Middle frontal gyrus (tissue), 1 donor: ENCODE data around the gene CEBPG.

ENCODE experiments used
- DNase-seq: peaks from one replicate; pipeline ENCODE4 v3.0.0-alpha.2; 2015; ENCODE audit warnings: low spot score; ENCODE audit errors: extremely low spot score

The CEBPG gene

DNA sequence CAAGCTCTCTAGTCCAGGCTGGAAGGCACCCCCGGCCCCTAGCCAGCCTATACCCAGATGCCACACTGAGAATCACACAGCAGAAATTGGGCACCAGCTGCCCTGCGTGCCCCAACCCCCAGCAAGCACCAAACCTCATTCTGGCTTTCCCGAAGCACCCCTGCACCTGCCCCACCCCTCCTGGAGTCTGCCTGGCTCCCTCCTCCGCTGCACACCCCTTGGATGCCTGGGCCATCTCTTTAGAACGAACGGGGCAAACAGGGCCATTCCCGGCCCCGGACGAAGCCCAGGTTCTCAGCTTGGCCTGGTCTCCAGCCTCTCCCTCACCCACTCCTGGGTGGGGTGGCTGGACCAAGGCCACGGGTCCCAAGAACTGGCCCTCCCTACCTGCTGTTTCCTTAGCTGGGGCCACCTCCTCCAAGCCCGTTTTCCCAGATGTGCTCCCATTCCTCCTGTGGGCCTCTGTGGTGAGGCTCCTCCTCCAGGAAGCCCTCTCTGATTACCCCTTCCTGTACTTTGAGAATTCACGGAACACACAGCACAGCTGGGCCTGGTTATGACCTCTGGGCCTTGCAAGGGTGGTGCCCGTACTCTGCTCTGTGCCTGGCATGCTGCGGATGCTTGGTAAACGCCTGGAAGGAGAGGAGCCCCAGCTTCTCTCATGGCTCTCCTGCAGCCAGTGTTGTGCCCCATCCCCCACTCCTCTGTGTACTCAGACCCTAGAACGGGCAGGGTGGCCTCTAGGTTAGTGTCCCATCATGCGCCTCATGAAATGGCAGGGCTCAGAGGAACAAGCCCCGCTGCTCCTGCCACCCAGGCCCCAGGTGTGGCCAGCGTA is 21.4 kb downstream of the CEBPG start:
- DNase-seq, result no peak

DNA sequence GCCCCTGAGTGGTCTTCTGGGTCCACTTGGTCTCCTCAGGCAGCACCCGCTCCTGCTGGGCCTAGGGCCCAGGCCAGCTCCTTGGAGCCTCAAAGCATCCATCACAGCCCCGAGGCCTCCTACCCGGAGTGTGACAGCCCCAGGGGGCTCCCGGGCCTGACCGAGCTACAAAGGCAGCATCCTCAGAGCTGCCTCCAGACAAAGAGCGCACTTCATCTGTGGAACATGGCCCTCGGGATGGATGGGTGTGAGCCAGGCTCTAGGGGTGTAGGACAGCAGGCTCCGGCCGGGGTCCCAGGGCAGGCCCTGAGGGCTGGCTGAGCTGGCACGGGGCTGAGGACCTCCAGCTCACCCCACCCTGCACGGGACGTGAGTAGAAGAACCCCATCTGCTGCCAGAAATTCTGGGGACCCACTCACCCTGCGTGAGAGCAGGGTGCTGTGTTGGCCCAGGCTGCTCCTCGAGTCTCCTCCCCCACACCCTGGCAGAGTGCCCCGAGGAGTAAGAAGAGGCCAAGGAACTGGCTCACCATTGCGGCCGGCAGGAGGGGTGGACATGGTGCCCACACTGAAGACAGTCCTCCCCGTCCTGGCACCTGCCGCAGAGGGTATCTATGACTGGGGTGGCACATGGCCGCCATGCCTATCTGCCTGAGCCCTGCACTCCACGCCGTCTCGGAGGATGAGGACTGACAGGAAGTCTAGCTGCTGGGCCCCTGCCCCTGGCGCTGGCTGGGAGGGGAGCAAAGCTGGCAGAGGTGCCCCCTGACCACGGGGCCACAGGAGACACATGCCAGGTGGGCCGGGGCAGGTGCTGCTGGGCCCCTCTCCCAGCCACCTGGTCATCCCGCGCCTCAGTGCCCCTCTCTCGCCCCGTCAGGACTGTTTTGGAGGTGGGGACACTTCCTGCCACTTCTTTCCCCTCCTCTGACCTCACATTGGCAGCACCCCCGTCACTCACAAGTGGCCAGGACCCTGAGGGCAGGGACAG is 22.3 kb downstream of the CEBPG start:
- no peak for DNase-seq

DNA sequence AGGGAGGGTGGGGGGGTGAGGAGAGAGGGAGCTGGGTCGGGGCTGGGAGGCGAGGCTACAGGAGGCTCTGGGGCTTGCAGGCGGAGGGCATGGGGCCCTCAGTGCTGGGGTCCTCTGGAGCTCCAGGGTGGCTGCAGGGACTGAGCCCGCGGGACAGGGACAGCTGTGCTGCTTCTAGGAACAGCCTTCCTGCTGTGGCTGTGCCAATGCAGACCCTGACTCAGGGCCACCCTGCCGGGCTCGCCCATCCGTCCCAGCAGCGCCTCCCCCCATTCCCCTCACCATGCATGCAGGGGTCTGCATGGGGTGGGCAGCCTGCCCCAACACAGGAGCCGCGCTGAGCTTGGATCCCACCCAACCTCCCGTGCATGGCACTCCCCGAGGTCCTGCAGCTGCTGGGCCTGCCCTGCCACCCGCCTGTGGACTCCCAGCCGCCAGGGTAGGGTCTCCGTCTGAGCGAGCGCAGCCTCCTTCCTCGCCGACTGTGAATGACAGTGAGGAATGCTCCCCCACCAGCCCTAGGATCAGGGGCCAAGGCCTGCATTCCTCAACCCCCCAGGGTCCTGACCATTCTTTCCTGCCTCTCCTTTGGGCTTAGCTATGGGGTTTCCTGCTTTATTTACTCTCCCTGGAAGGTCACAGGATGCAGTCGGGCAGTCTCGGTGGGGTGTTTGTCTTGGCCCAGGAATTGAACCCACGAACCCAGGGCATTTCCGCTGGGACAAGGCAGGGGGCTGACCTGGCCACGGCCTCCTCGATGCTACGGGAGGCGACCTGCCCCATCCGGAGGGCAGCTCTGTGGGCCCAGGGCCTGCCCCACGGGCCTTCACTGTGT is 23.4 kb downstream of the CEBPG start:
- no peak for DNase-seq

DNA sequence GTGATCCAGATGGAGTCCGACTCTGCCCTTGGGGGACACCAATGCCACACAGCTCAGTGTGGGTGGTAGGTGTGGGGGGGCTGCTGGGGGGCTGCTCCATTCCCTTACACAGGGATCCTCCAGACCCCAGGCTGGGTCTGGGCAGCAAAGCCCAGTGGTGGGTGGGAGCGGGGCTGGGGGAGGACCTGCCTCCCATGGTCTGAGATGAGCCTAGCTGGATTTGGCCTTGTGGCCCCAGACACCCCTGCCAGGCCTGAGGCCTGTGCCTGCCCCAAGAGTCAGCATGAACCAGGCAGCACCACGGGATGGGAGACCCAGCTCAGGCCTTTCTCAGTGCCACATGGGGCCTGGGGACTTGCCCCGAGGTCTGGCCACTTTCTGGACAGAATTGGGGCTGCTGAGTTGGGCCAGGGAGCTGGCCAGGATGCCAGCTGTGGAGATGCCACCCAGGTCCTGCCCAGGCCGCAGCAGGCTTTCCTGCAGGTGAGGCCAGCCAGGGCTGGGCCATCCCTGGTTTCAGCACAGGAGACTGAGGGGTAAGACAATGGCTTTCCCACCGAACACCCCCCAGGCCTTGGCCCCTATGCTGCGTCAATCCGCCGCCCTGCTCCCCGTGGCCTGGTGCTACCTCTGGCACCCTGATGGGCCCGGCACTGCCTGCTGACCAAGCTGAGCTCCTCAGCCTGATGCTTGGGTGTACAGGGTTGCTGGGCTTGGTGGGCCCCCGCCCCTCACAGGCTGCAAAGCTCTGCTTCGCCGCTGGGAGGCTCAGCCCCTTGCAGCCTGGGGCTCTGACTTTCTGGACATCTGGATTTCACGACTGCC is 24.2 kb downstream of the CEBPG start:
- no peak for DNase-seq

DNA sequence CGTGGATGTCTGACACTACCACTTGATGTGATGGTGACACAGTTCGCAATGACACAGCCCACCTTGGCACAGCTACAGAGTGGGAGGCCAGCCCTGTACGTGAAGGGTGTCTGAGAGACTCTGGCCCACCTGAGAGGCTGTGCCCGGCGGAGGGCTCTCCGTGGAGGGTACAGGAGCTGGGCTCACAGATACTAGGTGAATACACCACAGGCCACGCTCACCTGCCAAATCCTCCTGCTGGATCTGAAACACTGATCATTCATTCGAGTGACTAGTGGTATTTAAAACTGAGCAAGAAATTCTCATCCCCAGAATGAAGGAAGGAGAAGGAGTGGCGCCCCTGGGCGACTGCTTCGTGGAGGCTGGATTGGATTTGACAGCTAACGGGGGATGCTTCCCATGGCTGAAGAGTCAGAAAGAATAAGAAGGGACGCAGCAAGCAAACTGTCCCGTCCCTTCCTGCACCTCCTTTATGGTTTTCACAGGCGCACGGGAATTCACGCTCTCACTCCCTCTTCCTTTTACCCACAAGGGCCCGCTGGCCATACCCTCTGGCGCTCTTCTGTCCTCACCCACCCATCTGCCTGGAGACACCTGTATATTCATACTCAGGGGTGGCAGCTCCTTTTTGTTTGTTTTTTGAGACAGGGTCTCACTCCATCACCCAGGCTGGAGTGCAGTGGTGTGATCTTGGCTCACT is 25.0 kb downstream of the CEBPG start:
- DNase-seq, result no peak

DNA sequence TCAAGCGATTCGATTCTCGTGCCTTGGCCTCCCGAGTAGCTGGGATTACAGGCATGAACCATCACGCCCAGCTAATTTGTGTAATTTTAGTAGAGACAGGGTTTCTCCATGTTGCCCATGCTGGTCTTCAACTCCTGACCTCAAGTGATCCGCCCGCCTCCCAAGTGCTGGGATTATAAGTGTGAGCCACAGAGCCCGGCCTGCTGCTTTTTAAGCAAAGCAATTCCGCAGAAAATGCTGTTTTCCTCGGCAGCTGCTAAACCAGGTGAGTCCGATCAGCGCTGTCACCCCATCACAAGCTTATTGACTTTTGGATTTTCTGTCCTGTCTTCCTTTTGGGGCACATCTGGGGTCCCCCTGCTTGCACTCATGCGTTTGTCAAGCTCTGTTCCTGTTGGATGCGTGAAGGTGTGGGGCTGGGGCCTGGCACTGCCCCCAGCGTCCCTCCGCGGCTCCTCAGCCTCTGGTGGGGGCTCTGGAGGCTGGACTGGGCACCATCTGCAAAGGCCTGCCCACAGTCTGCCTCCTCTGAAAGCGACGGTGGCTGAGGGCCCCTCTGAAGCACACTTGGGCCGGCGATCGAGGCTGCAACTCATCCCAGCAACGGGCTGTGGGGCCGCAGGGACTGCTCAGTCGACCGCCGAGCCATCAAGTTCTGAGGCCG is 25.7 kb downstream of the CEBPG start:
- DNase-seq, result no peak

DNA sequence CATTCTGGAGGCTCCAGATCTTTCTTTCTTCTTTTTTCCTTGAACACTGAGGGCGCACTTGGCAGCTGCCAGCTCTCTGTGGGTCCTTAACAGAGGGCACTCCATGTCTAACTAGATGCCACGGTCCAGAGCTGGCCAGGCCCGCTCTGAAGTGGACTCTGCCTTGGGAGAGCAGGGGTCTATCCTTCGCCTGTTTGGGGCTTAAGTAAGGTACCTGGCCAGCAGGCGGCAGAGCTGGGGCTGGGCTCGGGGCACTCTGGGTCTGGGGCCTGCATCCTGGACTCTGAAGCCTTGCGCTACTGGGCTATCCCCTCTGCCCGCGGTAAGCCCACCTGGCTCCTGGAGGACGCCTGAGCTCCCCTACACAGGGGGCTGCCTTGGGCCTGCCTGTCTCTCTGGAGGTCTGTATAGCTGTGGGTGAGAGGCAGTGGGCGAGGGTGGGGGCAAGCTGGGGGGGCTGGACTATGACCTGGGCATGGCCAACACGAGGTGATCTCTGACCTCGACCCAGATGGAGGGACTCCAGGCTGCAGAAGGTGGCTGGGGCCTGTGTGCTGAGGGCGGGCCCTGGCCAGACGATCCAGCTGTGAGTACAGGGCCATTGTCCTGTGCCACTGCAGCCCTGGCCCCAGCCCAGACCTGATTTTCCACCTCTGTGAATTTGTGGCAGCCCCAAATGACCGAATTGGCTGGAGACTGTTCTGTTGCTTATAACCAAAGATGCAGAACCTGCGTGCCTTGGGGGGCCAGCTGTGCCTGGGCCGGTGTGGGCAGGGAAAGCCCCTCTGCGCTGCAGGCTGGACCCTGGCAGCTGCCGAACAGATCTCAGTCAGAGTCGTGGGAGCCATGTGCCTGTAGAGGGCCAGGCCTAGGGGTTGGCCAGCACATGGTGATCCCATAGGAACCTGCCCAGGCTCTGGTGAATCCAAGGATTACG is 26.5 kb downstream of the CEBPG start:
- DNase-seq, result no peak

DNA sequence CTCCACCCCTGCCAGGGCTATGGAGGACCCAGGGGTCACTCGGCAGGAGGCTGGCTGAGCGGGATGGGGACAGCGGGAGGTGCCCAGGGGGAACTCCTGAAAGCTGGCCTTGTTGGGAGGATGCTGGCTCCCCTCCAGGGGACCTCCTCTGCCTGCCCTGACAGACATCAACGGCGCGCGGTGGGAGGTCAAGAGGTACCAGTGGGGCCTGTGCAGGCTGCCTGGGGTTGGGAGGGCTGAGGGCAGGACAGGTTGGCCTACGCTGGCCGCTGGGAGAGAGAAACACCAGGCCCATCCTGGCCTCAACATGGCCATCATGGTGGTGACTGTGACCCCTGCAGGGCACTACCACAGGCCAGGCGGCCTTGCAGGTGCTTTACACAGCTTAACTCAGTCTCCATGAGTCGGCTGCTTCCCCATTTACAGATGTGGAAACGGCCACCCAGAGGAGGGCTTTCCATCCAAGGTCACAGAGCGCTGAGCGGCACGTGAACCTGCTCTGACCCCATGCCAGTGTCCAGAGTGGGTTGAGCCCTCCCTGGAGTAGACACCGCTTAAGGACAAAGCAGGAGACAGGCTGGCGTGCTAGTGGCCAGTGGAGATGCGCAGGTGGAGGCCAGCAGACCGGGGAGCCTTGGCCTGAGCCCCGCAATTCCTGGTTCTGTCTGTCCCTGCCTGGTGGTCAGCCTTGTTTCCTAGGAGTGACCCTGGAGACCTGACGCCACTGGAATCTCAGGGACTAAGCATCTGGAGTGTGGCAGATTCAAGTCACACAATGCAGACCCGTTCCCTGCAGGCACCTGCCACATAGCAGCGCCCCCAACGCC is 27.6 kb downstream of the CEBPG start:
- no peak for DNase-seq

DNA sequence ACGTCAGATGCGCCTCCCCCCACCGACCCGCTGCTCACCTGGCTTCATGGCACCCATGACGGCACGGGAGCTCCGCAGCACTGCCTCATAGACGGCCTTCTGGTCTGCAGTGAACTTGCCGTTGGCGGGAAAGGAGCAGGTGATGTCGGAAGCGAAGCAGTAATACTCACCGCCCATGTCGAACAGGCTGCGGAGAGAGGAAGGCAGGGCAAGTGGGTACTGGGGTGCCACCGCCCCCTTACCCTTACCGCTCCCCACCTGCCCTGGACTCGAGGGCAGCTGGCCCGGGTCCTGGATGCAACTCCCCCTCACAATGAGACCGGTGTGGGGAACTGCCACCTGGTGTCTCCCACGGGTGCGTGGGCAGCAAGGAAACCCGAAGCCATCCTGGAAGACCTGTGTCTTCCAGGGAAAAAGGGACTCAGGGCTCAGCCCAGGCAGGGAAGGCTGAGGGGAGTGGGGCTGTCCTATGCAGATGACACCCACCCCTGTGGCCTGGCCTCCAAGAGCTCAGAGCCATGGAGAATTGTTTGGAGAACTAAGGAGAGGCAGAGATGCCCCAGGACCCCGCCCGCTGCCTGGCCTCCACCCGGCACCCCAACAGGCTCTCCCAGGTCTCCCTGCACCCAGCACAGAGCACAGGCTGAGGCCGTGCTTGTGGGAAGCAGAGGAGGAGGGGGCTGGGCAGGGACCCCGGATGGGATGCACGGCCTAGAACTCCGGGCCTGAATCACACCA is 28.3 kb downstream of the CEBPG start:
- DNase-seq, result no peak

DNA sequence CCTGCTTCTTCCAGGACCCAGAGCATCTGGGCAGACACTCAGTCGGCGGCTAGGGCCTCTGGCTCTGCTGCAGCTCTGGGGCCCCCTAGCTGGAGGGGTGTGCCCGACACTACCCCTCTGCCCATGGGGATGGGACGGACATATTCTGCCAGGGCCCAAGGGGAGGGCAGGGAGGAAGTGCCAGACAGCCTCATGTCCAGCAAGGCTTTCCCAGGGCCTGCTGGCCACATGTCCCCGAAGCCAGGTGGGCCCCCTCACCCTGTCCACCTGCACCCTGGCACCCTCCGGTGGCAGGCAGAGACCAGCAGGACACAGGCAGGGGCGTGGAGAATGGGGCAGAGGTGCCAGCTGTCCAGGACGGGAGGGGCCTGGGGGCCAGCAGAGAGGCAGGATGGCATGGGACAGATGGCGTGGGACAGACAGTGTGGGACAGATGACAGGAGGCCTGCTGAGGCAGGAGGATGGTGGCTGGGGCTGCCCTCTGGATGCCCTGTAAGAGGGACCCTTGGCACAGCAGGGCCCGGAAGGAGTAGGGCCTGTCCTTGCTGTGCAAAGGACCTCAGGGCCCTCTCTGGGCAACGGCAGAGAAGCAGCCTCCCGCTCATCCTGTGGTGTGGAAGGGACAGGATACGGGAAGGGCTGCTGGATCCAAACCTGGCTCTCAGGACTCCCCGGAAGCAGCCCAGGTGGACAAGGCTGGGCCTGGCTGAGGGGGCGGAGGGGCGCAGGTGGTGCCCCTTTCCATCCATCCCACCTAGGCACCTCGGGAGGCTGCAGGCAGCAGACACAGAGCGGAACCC is 29.1 kb downstream of the CEBPG start:
- no peak for DNase-seq

DNA sequence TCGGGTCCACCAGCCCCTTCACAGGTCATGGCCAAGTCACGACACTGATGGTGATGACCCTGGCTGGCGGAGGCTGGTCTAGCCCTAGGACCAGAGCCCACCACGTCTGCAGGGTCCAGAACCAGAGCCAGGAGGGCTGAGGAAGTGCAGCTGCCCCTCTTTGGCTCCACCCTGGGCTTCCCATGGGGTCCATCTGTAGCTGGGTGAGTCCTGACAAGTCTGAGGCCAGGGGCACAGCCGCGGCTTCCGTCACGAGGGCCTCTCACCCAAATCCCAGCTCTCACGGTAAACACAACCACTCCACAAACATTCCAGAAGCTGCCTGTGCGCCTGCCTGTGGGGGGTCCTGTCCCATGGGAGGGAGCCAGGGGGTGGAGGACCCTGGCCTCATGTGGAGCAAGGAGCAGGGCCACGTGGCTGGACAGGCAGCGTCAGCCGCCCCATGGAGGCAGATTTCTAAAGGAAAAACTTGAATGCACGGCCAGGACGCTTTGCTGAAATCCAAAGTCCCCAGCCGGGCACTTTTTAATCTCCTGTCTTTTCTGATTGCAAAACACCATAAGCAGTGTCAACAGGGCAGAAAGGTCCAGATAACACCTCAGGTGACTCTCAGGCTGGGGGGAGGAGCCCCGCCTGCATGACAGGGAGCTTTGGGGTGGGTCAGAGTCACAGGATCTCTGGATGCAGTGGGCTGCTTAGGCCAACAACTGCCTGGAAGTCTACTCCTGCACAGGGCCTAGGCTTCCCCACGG is 29.9 kb downstream of the CEBPG start:
- DNase-seq, result no peak

DNA sequence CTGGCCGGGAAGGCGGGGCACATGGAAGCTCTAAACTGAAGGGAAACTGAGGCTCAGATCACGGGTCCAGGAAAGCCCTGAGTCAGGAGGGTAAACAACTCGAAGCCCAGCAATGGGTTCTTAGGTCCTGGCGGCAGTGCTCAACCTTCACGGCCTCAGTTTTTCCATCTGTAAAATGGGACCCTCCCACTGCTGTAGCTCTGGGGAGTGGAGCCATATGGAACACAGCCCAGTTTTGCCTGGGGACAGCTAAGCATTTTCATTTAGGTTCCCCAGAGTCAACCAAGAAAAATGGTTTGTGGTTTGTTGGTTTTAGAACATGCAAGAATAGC is 30.4 kb downstream of the CEBPG start:
- no peak for DNase-seq

DNA sequence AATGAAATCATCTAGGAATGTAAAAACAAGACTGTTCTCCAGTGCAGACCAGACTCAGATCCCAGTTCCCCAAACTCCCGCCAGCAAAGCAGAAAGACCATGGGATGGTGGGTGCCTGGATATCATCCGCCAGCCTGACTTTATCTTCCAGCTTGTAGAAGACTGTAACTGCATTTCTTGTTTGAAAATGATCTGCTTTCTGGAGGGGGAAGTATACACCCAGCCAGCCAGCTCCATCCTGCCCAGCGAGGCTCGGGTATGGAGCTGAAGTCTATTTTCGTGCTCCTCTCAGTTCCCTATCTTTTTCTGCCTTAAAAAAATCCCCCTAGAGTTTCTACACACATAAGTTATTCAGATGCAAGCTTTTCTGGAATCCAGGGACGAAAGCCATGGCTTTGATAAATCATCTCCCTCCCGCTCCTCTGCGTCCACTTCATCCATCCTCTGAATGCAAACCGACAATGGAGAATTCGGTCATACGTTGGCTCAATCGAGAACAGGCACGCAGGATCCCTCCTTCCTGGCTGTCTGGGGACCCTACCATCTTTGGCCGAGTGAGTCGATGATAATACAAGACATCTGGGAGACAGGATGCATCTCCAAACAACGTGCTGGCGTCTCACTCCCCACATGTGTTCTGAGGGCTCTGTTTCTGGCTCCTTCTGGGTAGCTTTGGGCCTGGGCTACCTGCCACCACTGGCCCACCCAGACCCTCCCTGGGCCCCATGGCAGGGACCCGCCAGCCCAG is 31.2 kb downstream of the CEBPG start:
- DNase-seq, result no peak

DNA sequence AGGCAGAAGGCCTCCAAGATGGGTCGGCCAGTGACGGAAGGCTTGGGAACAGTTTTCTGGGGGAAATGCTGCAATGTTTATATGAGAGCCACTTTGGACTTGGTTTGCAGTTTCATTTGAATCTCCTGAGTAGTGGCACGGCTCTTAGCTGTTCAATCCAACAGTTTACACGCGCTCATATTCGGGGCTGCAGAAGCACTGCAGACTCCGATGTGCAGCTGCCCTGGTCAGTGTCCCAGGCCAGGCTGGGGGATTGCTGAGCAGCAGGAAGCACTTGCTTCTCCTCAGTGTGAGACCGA is 31.7 kb downstream of the CEBPG start:
- DNase-seq, result no peak
